SK-N-SH (cell line): ENCODE measurements around the gene POFUT2. TPM values are rescaled to one million over a fixed set of nuclear protein-coding genes. Genes with fewer than 3 reads are reported as not detected.

Experiments
- CTCF ChIA-PET: fragments of 300-600, 350-600 bp; formaldehyde crosslinking; extraction: SDS; loops from one replicate; lab custom pipeline; 2021; lab: Yijun Ruan, JAX
- POLR2A ChIA-PET: fragments of 350-600 bp; sonication (Branson Sonifier 250); formaldehyde crosslinking; extraction: SDS; loops from one replicate; lab custom pipeline; 2020; ENCODE audit warnings: antibody characterized with exemption, inconsistent platforms; lab: Yijun Ruan, JAX
- DNase-seq: peaks from one replicate; pipeline ENCODE4 v3.0.0; 2012
- H2AFZ ChIP-seq: fragments of 200-600 bp; sonication (generic); 2 replicates; pipeline ENCODE4 v1.8.1; 2016; ENCODE audit warnings: antibody characterized with exemption, mild to moderate bottlenecking, low read depth
- H3F3A ChIP-seq: fragments of 200-600 bp; sonication (generic); replicated peaks from 2 replicates; pipeline ENCODE3; 2016; ENCODE audit warnings: antibody characterized with exemption, mild to moderate bottlenecking; ENCODE audit not compliant: insufficient read depth
- H3K27ac ChIP-seq, 2 experiments: fragments of 200-500 bp in 1 of 2; fragments of 200-600 bp in 1 of 2; sonication (Bioruptor generic) in 1 of 2; sonication (generic), shearing (Covaris generic) in 1 of 2; 2 replicates each; pipeline versions ENCODE4 v1.5.1 to v1.6.1; 2014 to 2016; ENCODE audit warnings: low read depth in 2 of 2, inconsistent platforms in 1 of 2, low read length in 1 of 2, mild to moderate bottlenecking in 1 of 2, mixed read lengths in 1 of 2
- H3K27me3 ChIP-seq: fragments of 200-600 bp; sonication (generic), shearing (Covaris generic); 2 replicates; pipeline ENCODE4 v1.6.1; 2016; ENCODE audit warnings: mixed run types; ENCODE audit not compliant: insufficient read depth
- H3K36me3 ChIP-seq, 2 experiments: fragments of 200-500 bp in 1 of 2; fragments of 200-600 bp in 1 of 2; sonication (Bioruptor generic) in 1 of 2; sonication (generic) in 1 of 2; replicated peaks in 1 of 2; 2 replicates each; pipeline versions ENCODE3 to v1.5.1; 2014 to 2016; ENCODE audit warnings: low read length in 1 of 2, mild to moderate bottlenecking in 1 of 2; ENCODE audit not compliant: insufficient read depth in 2 of 2, control insufficient read depth in 1 of 2
- H3K4me1 ChIP-seq, 2 experiments: fragments of 200-500 bp in 1 of 2; fragments of 200-600 bp in 1 of 2; sonication (Bioruptor generic) in 1 of 2; sonication (generic), shearing (Covaris generic) in 1 of 2; 2 replicates each; pipeline versions ENCODE4 v1.5.1 to v1.6.1; 2014 to 2016; ENCODE audit warnings: low read depth in 1 of 2, low read length in 1 of 2, mixed run types in 1 of 2; ENCODE audit not compliant: insufficient read depth in 2 of 2, control insufficient read depth in 1 of 2
- H3K4me2 ChIP-seq: fragments of 200-600 bp; sonication (generic), shearing (Covaris generic); 2 replicates; pipeline ENCODE4 v1.6.1; 2017; ENCODE audit warnings: mixed run types
- H3K4me3 ChIP-seq, 2 experiments: fragments of 200-500 bp in 1 of 2; fragments of 200-600 bp in 1 of 2; sonication (Bioruptor generic) in 1 of 2; sonication (generic), shearing (Covaris generic) in 1 of 2; 2 replicates each; pipeline versions ENCODE4 v1.5.1 to v1.8.1; 2014 to 2016; ENCODE audit warnings: low read depth in 2 of 2, inconsistent platforms in 1 of 2, low read length in 1 of 2, mild to moderate bottlenecking in 1 of 2, mixed read lengths in 1 of 2, moderate library complexity in 1 of 2
- H3K79me2 ChIP-seq: fragments of 200-600 bp; sonication (generic); 2 replicates; pipeline ENCODE4 v1.8.1; 2017; ENCODE audit warnings: mild to moderate bottlenecking; ENCODE audit not compliant: insufficient read depth
- H3K9ac ChIP-seq: fragments of 200-600 bp; sonication (generic); 2 replicates; pipeline ENCODE4 v1.6.1; 2017; ENCODE audit warnings: mixed run types
- H3K9me2 ChIP-seq: fragments of 200-600 bp; sonication (generic); 2 replicates; pipeline ENCODE4 v1.6.1; 2017; ENCODE audit warnings: mixed run types
- H3K9me3 ChIP-seq: fragments of 200-600 bp; sonication (generic); 2 replicates; pipeline ENCODE4 v1.6.1; 2017; ENCODE audit warnings: mixed run types, mild to moderate bottlenecking, moderate library complexity
- H4K20me1 ChIP-seq: fragments of 200-600 bp; sonication (generic); 2 replicates; pipeline ENCODE4 v1.6.1; 2017; ENCODE audit warnings: mild to moderate bottlenecking, mixed run types; ENCODE audit not compliant: insufficient read depth
- FOSL2 ChIP-seq: IDR thresholded peaks from 2 replicates; pipeline ENCODE4 v1.4.0; 2012; ENCODE audit warnings: low read depth, mild to moderate bottlenecking, moderate library complexity, borderline replicate concordance
- FOXM1 ChIP-seq: IDR thresholded peaks from 2 replicates; pipeline ENCODE4 v1.4.0; 2012; ENCODE audit warnings: low read depth, mild to moderate bottlenecking
- GATA2 ChIP-seq: sonication (generic); formaldehyde crosslinking; IDR thresholded peaks from 2 replicates; pipeline ENCODE4 v1.5.0; 2020; ENCODE audit warnings: mild to moderate bottlenecking, missing genetic modification reagents
- MXI1 ChIP-seq: IDR thresholded peaks from 2 replicates; pipeline ENCODE4 v1.6.1; 2012; ENCODE audit warnings: mild to moderate bottlenecking, low read depth, low read length, improper control_type of control experiment
- NFIC ChIP-seq: IDR thresholded peaks from 2 replicates; pipeline ENCODE4 v1.4.0; 2012; ENCODE audit warnings: borderline replicate concordance
- RAD21 ChIP-seq: IDR thresholded peaks from 2 replicates; pipeline ENCODE4 v1.6.1; 2012; ENCODE audit warnings: mild to moderate bottlenecking, low read length
- TCF12 ChIP-seq: IDR thresholded peaks from 2 replicates; pipeline ENCODE4 v1.4.0; 2012
- TEAD4 ChIP-seq: IDR thresholded peaks from 2 replicates; pipeline ENCODE4 v1.4.0; 2012; ENCODE audit warnings: mild to moderate bottlenecking, borderline replicate concordance; ENCODE audit not compliant: insufficient read depth
- YY1 ChIP-seq: IDR thresholded peaks from 2 replicates; pipeline ENCODE4 v1.4.0; 2012; ENCODE audit warnings: low read depth, mild to moderate bottlenecking
- WGBS: methylation state at CpG from one replicate; pipeline ENCODE4 v1.1.6; 2017; ENCODE audit warnings: low lambda C conversion rate; 5-methylcytosine and 5-hydroxymethylcytosine counted together
- polyA plus RNA-seq, 3 experiments: library from polyadenylated mRNA; depleted of rRNA; stranded (reverse); fragments of >200 nt; gene quantifications; 2 replicates each; pipeline ENCODE4 v1.2.3, GENCODE V29; 2012
- TF ChIP-seq, protein P1 (sequence below): IDR thresholded peaks from 2 replicates; pipeline ENCODE4 v1.6.1; 2012; ENCODE audit warnings: mild to moderate bottlenecking, low read depth, low read length, moderate library complexity

The POFUT2 gene
- polyA plus RNA-seq, 1 of the 3 experiments (the other 2 are of a cell fraction), result 53.3 TPM

DNA sequence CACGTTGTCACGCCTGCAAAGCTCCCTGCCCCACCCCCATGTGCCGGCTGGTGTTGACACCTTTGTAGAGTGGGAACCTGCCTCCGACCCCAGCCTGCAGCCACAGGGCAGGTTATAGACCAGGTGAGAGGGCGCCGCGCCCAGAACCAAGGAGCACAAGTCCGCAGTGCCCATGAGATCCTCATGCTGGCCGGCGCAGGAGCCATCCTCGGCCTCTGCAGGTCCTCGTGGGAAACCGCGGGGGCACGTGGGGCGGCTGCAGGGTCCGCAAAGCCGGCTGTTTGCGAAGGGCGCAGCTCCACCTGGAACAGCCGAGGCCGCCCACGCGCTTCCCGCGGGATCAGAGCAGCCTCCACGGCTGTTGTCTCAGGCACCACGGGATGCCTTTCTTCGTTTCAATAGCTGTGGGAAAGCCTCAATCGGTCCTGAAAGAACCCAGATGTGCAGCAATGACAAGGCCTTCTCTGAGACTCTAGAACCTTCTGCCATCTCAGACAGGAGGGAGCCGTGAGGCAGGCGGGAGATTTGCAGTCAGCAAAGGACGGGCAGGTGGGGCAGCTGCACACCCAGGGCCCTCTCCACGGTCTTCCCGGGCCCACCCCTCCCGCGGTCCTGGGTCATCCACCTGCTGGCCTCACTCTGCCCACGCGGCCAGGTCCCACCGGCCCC lies 29.9 kb downstream of the POFUT2 start:
- WGBS, result 94% methylated on average over 28 of the region's 40 CpGs
- peak overlapping the region in 1 of 2 experiments; percentile 73; a peak in 1 of 4 replicates for H3K27ac ChIP-seq
- H3K4me2 ChIP-seq, result no peak overlapping the region
- H3K9ac ChIP-seq, result no peak overlapping the region
- H3K79me2 ChIP-seq, result no peaks in the 10 kb centered on the region
- ChIA-PET CTCF (interaction anchor here (1.2 to 3.8 kb wide), 4 partner anchors 21 to 182 kb away, joined by 3 to 19 read pairs (median 7); no protein-coding TSS in a partner anchor), POLR2A (interaction anchor here (1.2 kb wide), 1 partner anchor 30 kb away, joined by 3 read pairs; the partner anchor contains the start of gene POFUT2)
- H4K20me1 ChIP-seq, result no peaks in the 10 kb centered on the region
- H3K9me3 ChIP-seq, result no peaks in the 10 kb centered on the region
- no peaks in the 10 kb centered on the region for H3K27me3 ChIP-seq
- H3F3A ChIP-seq, result peaks cover 2% of the 10 kb centered on the region
- H3K9me2 ChIP-seq, result no peaks in the 10 kb centered on the region
- peak; percentile 32 for DNase-seq
- H3K4me3 ChIP-seq, result no peak overlapping the region
- H2AFZ ChIP-seq, result no peak overlapping the region
- H3K4me1 ChIP-seq, result peaks cover 0 to 41% of the 10 kb centered on the region in 2 experiments; a peak in 1 of 4 replicates
- peaks cover 0 to 4% of the 10 kb centered on the region in 2 experiments for H3K36me3 ChIP-seq
- no peak for TF ChIP-seq NFIC

DNA sequence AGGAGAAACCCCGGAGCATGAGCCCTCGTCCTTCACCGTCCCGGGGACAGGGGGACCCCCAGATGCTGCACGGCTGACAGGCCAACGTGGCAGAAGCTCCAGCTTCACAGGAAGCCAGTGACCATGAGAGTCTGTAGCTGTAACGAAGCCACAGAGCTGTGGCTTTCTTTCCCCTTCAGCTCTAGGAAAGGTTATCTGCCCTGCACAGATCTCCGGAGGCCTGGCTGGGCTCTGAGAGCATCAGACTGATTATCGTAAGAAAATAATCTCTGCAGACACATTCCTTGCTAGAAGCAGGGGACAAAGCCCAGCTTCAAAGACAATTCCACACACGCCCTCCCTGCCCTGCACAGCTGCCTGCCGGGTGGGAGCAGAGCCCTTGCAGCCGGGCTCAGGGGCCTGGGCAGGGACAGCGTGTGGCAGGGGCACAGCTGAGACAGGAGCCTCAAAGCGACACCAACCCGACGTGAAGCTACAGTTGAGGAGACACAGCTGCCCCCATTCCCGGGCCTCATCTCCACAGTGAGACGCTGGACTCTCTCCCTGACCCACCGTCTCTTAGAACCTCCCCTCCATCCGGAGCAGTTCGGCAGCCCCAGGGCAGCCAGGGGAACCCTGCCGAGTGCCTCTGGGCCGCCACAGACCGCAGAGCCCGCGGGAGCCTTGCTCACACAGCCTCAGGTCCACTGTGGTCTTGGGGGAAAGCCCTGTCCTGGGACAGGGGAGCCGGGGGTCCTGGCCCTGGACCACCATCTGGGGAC lies 30.6 kb downstream of the POFUT2 start:
- POLR2A ChIA-PET, result interaction anchor here (0.6 to 1.2 kb wide), 2 partner anchors 31 to 167 kb away, joined by 3 to 4 read pairs; partner anchors contain the start of gene POFUT2
- H3K9ac ChIP-seq, result no peak overlapping the region

DNA sequence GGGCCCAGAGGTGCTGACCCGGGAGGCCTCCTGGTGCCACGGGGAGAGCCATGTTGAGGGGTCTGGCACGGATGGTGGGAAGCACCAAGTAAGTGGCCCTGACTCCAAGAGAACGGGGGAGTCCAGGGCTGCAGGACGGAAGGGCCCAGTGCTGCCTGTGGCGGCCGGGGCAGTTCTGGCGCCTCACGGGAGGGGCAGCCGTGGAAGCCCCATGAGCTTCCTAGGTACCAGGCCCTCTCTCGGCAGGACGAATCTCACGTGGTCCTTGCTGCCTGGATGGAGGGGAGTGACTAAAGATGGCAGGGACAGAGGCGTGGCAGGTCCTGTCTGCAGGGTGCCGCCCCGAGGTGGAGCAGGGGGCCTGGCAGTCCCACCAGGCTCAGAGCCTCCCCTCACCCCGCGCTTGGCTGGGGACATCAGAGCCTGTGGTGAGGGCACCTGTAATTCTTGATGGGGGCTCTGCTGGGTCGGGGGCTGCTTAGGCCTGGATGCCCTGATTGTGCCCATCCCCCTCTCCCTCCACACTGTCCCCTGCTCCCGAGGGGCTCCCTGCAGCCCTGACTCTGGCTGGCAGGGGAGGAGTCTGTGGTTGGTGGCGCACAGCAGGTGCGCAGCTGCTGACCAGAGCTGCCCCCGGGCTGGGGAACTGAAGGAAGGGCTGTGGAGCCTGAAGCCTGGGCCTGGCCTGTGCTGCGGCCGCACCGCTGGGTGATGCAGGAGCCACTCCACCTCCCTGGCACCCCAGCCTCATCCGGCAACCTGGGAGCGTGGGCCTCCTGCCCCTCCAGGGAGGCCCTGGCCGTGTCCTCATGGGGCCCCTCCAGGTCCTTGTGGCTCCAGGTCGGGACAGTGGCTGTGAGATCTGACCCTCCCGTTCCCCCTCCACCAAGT lies 31.4 kb downstream of the POFUT2 start:
- Histone ChIP-seq H3K36me3 (no peaks in the 10 kb centered on the region), H2AFZ (no peak overlapping the region), H3K4me3 (no peak overlapping the region), H3K9me2 (no peaks in the 10 kb centered on the region), H3K27ac (peak overlapping the region in 1 of 2 experiments; percentile 73; a peak in 2 of 4 replicates), H3K79me2 (no peaks in the 10 kb centered on the region), H3K4me1 (peaks cover 0 to 41% of the 10 kb centered on the region in 2 experiments; a peak in 1 of 4 replicates), H3K4me2 (no peak overlapping the region), H3F3A (no peaks in the 10 kb centered on the region), H3K9ac (no peak overlapping the region), H4K20me1 (no peaks in the 10 kb centered on the region), H3K9me3 (no peaks in the 10 kb centered on the region), H3K27me3 (no peaks in the 10 kb centered on the region)
- 91% methylated on average over 16 of the region's 31 CpGs for WGBS
- ChIA-PET POLR2A (interaction anchor here (0.6 to 1.2 kb wide), 2 partner anchors 32 to 166 kb away, joined by 3 to 4 read pairs; partner anchors contain the start of gene POFUT2), CTCF (interaction anchor here (1.2 to 3.8 kb wide), 4 partner anchors 66 to 118 kb away, joined by 3 to 19 read pairs (median 8); no protein-coding TSS in a partner anchor)
- TF ChIP-seq RAD21, result no peak
- TF ChIP-seq FOSL2, result no peak
- no peak for TF ChIP-seq YY1
- TF ChIP-seq, protein P1, sequence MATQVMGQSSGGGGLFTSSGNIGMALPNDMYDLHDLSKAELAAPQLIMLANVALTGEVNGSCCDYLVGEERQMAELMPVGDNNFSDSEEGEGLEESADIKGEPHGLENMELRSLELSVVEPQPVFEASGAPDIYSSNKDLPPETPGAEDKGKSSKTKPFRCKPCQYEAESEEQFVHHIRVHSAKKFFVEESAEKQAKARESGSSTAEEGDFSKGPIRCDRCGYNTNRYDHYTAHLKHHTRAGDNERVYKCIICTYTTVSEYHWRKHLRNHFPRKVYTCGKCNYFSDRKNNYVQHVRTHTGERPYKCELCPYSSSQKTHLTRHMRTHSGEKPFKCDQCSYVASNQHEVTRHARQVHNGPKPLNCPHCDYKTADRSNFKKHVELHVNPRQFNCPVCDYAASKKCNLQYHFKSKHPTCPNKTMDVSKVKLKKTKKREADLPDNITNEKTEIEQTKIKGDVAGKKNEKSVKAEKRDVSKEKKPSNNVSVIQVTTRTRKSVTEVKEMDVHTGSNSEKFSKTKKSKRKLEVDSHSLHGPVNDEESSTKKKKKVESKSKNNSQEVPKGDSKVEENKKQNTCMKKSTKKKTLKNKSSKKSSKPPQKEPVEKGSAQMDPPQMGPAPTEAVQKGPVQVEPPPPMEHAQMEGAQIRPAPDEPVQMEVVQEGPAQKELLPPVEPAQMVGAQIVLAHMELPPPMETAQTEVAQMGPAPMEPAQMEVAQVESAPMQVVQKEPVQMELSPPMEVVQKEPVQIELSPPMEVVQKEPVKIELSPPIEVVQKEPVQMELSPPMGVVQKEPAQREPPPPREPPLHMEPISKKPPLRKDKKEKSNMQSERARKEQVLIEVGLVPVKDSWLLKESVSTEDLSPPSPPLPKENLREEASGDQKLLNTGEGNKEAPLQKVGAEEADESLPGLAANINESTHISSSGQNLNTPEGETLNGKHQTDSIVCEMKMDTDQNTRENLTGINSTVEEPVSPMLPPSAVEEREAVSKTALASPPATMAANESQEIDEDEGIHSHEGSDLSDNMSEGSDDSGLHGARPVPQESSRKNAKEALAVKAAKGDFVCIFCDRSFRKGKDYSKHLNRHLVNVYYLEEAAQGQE, result no peak
- no peak for TF ChIP-seq MXI1
- TF ChIP-seq FOXM1, result no peak
- no peak for TF ChIP-seq TCF12
- peak; percentile 57 for DNase-seq

More for the DNA sequence above, 30.6 kb downstream of the POFUT2 start:
- Histone ChIP-seq H3K9me2 (no peaks in the 10 kb centered on the region), H3K4me2 (no peak overlapping the region), H3K36me3 (no peaks in the 10 kb centered on the region), H3K27me3 (no peaks in the 10 kb centered on the region), H3K27ac (peak overlapping the region in 1 of 2 experiments; percentile 73; a peak in 2 of 4 replicates), H3K9me3 (no peaks in the 10 kb centered on the region), H3F3A (no peaks in the 10 kb centered on the region), H3K79me2 (no peaks in the 10 kb centered on the region), H2AFZ (no peak overlapping the region), H3K4me3 (no peak overlapping the region), H3K4me1 (peaks cover 0 to 41% of the 10 kb centered on the region in 2 experiments; a peak in 1 of 4 replicates), H4K20me1 (no peaks in the 10 kb centered on the region)
- DNase-seq, result peak; percentile 68
- CTCF ChIA-PET, result interaction anchor here (1.2 to 3.8 kb wide), 5 partner anchors 20 to 119 kb away, joined by 3 to 19 read pairs (median 4); no protein-coding TSS in a partner anchor
- TF ChIP-seq GATA2 (CRISPR knock-in tag) (peak; percentile 50), TEAD4 (no peak)
- WGBS, result 74% methylated on average over 10 of the region's 27 CpGs
